ENCODE data around the gene PIK3R1. TPM values are rescaled to one million over a fixed set of nuclear protein-coding genes. Genes with fewer than 3 reads are reported as not detected.

PIK3R1 gene
- total RNA-seq, 4 donors from 2014 or later = 101 to 358 (median 190) TPM

- Histone ChIP-seq H3K27me3 (no peaks in the 10 kb centered on the region), H3K9me3 (no peaks in the 10 kb centered on the region), H3K4me3 (no peak overlapping the region), H3K27ac (peak overlapping the region; percentile 51 to 57), H3K36me3 (no peaks in the 10 kb centered on the region), H3K4me1 (no peaks in the 10 kb centered on the region)
- no peak for TF ChIP-seq CTCF (IDR thresholded peaks at IDR 0.05)
- TF ChIP-seq POLR2A (IDR thresholded peaks at IDR 0.05) = no peak
- intact Hi-C loops (cut with DNase I; ENCODE audit: low total_unique reads) = no loop called here
- DNase-seq = no peak
Measured at GRCh38 chr5:68337235-68337634, 121.7 kb downstream of the PIK3R1 start.

- H3K4me1 ChIP-seq = no peaks in the 10 kb centered on the region
- no peaks in the 10 kb centered on the region for H3K36me3 ChIP-seq
- no peak overlapping the region for H3K4me3 ChIP-seq
- DNase-seq = no peak
- TF ChIP-seq CTCF (IDR thresholded peaks at IDR 0.05) = no peak
- no peak for TF ChIP-seq POLR2A (IDR thresholded peaks at IDR 0.05)
- intact Hi-C loops (cut with DNase I; ENCODE audit: low total_unique reads) = no loop called here
- H3K27me3 ChIP-seq = no peaks in the 10 kb centered on the region
- no peak overlapping the region for H3K27ac ChIP-seq
- no peaks in the 10 kb centered on the region for H3K9me3 ChIP-seq
Measured at GRCh38 chr5:68339921-68340321, 124.4 kb downstream of the PIK3R1 start.

- no peak overlapping the region for H3K27ac ChIP-seq
- TF ChIP-seq POLR2A (IDR thresholded peaks at IDR 0.05) (no peak), CTCF (IDR thresholded peaks at IDR 0.05) (no peak)
- no peak for DNase-seq
- intact Hi-C loops (cut with DNase I; ENCODE audit: low total_unique reads) = no loop called here
- H3K27me3 ChIP-seq = no peaks in the 10 kb centered on the region
- no peaks in the 10 kb centered on the region for H3K9me3 ChIP-seq
- no peaks in the 10 kb centered on the region for H3K4me1 ChIP-seq
- H3K36me3 ChIP-seq = no peaks in the 10 kb centered on the region
- H3K4me3 ChIP-seq = no peak overlapping the region
Measured at GRCh38 chr5:68341006-68341405, 125.5 kb downstream of the PIK3R1 start.

- Histone ChIP-seq H3K36me3 (no peaks in the 10 kb centered on the region), H3K9me3 (no peaks in the 10 kb centered on the region), H3K27ac (peak overlapping the region; percentile 32 to 70), H3K4me1 (no peaks in the 10 kb centered on the region), H3K4me3 (no peak overlapping the region), H3K27me3 (no peaks in the 10 kb centered on the region)
- TF ChIP-seq POLR2A (IDR thresholded peaks at IDR 0.05) = no peak
- TF ChIP-seq CTCF (IDR thresholded peaks at IDR 0.05) = no peak
- intact Hi-C loops (cut with DNase I; ENCODE audit: low total_unique reads) = no loop called here
- DNase-seq = no peak
Measured at GRCh38 chr5:68342693-68343092, 127.1 kb downstream of the PIK3R1 start.

GRCh38 chr5:68343421-68343826, 127.9 kb downstream of the PIK3R1 start:
- no peaks in the 10 kb centered on the region for H3K27me3 ChIP-seq
- TF ChIP-seq CTCF (IDR thresholded peaks at IDR 0.05) = no peak
- TF ChIP-seq POLR2A (IDR thresholded peaks at IDR 0.05) = no peak
- peak overlapping the region; percentile 65 to 70 for H3K27ac ChIP-seq
- H3K4me1 ChIP-seq = no peaks in the 10 kb centered on the region
- H3K36me3 ChIP-seq = no peaks in the 10 kb centered on the region
- no peaks in the 10 kb centered on the region for H3K9me3 ChIP-seq
- H3K4me3 ChIP-seq = no peak overlapping the region
- intact Hi-C loops (cut with DNase I; ENCODE audit: low total_unique reads) = no loop called here
- DNase-seq = peak; percentile 59 to 87
